WTC11 (cell line): Measurements from ENCODE around the gene KCNIP3. TPM values are rescaled to one million over a fixed set of nuclear protein-coding genes. Genes with fewer than 3 reads are reported as not detected.

Experiments
- ATAC-seq: fragments of 200-7000 bp; cut with Tn5 transposase; 2 replicates; pipeline ENCODE4 v1.10.0; 2021; ENCODE audit warnings: mild to moderate bottlenecking, moderate library complexity
- CTCF ChIA-PET: fragments of 300-600 bp; sonication (Branson Sonifier 250); formaldehyde crosslinking; loops from one replicate; lab custom pipeline; 2021; ENCODE audit warnings: antibody characterized with exemption; lab: Charles Lee
- POLR2A ChIA-PET: fragments of 350-600 bp; sonication (Branson Sonifier 250); formaldehyde crosslinking; loops from one replicate; lab custom pipeline; 2021; ENCODE audit warnings: antibody characterized with exemption; lab: Charles Lee
- DNase-seq: peaks from one replicate; pipeline ENCODE4 v3.0.0; 2021; ENCODE audit warnings: low spot score
- H3K27ac Mint-ChIP-seq: 2 replicates; pipeline ENCODE4 v1.8.0; 2021; ENCODE audit warnings: mixed read lengths
- H3K27me3 Mint-ChIP-seq: 2 replicates; pipeline ENCODE4 v1.8.0; 2021; ENCODE audit warnings: low read depth, mild to moderate bottlenecking, moderate library complexity, mixed read lengths
- H3K36me3 Mint-ChIP-seq: 2 replicates; pipeline ENCODE4 v1.8.0; 2021; ENCODE audit warnings: mixed read lengths
- H3K4me1 Mint-ChIP-seq: 2 replicates; pipeline ENCODE4 v1.8.0; 2022; ENCODE audit warnings: mixed read lengths
- H3K4me3 Mint-ChIP-seq: 2 replicates; pipeline ENCODE4 v1.8.0; 2021; ENCODE audit warnings: mild to moderate bottlenecking, moderate library complexity, mixed read lengths
- H3K9me3 Mint-ChIP-seq: 2 replicates; pipeline ENCODE4 v1.8.0; 2021; ENCODE audit warnings: mixed read lengths
- AFF4 ChIP-seq: sonication (generic); formaldehyde crosslinking; IDR thresholded peaks from 2 replicates; pipeline ENCODE4 v1.8.1; 2023; ENCODE audit warnings: mild to moderate bottlenecking, missing genetic modification reagents, borderline replicate concordance
- ATF3 ChIP-seq: sonication (generic); formaldehyde crosslinking; conservative IDR thresholded peaks from 2 replicates; pipeline ENCODE4 v1.8.1; 2022; ENCODE audit warnings: mild to moderate bottlenecking, missing genetic modification reagents
- CDX4 ChIP-seq: fragments of 250-450 bp; sonication (Bioruptor Pico); IDR thresholded peaks from 2 replicates; pipeline ENCODE4 v1.9.0; 2021; ENCODE audit warnings: moderate library complexity, mild to moderate bottlenecking, inconsistent platforms, borderline replicate concordance
- EMX1 ChIP-seq: fragments of 250-450 bp; sonication (Bioruptor Pico); IDR thresholded peaks from 2 replicates; pipeline ENCODE4 v1.8.0; 2021; ENCODE audit warnings: mild to moderate bottlenecking
- GABPB1 ChIP-seq: sonication (generic); formaldehyde crosslinking; IDR thresholded peaks from 2 replicates; pipeline ENCODE4 v1.8.1; 2023; ENCODE audit warnings: mild to moderate bottlenecking, missing genetic modification reagents
- GTF2I ChIP-seq: fragments of 250-450 bp; sonication (Bioruptor Pico); conservative IDR thresholded peaks from 2 replicates; pipeline ENCODE4 v1.4.0; 2021; ENCODE audit warnings: mild to moderate bottlenecking
- JAZF1 ChIP-seq: fragments of 250-450 bp; sonication (Bioruptor Pico); IDR thresholded peaks from 2 replicates; pipeline ENCODE4 v1.9.0; 2021; ENCODE audit warnings: moderate library complexity, mild to moderate bottlenecking, inconsistent platforms
- OVOL2 ChIP-seq: fragments of 250-450 bp; sonication (Bioruptor Pico); IDR thresholded peaks from 2 replicates; pipeline ENCODE4 v1.9.0; 2021; ENCODE audit warnings: mild to moderate bottlenecking, borderline replicate concordance
- PRDM15 ChIP-seq: sonication (generic); formaldehyde crosslinking; IDR thresholded peaks from 2 replicates; pipeline ENCODE4 v1.8.0; 2022; ENCODE audit warnings: missing genetic modification reagents
- SOX15 ChIP-seq: fragments of 250-450 bp; sonication (Bioruptor Pico); IDR thresholded peaks from 2 replicates; pipeline ENCODE4 v1.9.0; 2021; ENCODE audit warnings: mild to moderate bottlenecking
- TCF7 ChIP-seq: sonication (generic); formaldehyde crosslinking; IDR thresholded peaks from 2 replicates; pipeline ENCODE4 v1.8.0; 2022; ENCODE audit warnings: mild to moderate bottlenecking, low read depth, missing genetic modification reagents, moderate library complexity
- TP53 ChIP-seq: sonication (generic); formaldehyde crosslinking; IDR thresholded peaks from 2 replicates; pipeline ENCODE4 v1.8.1; 2023; ENCODE audit warnings: mild to moderate bottlenecking, missing genetic modification reagents
- ZBTB43 ChIP-seq: sonication (generic); formaldehyde crosslinking; IDR thresholded peaks from 2 replicates; pipeline ENCODE4 v1.8.1; 2023; ENCODE audit warnings: mild to moderate bottlenecking, missing genetic modification reagents
- total RNA-seq: library from RNA; stranded (reverse); gene quantifications from 3 replicates; pipeline ENCODE4 v1.2.3, GENCODE V29; 2021

The KCNIP3 gene
- total RNA-seq, 1 experiment from 2014 or later, result 2.1 TPM

- TF ChIP-seq ATF3 (CRISPR knock-in tag) (no peak), JAZF1 (CRISPR knock-in tag) (no peak), GABPB1 (CRISPR knock-in tag) (no peak)
Observed at GRCh38 chr2:95352310-95353054, 55.3 kb downstream of the KCNIP3 start (continued).

- H3K9me3 Mint-ChIP-seq, result peaks cover 10% of the 10 kb centered on the region; the same call in 1 of the 2 replicates
- DNase-seq, result no peak
Observed at GRCh38 chr2:95353055-95353575, 56.0 kb downstream of the KCNIP3 start.

GRCh38 chr2:95353613-95354468 is 56.7 kb downstream of the KCNIP3 start:
- no peak overlapping the region for H3K27ac Mint-ChIP-seq
- H3K4me1 Mint-ChIP-seq, result no peaks in the 10 kb centered on the region
- DNase-seq (no peak), ATAC-seq (no peak)
- ChIA-PET CTCF (interaction anchor here (0.5 to 2.6 kb wide), 3 partner anchors 9 to 35 kb away, joined by 3 to 8 read pairs (median 4); no protein-coding TSS in a partner anchor), POLR2A (no interaction called here)
- no peak for TF ChIP-seq SOX15 (CRISPR knock-in tag)
- no peak for TF ChIP-seq AFF4 (CRISPR knock-in tag)
- no peak for TF ChIP-seq OVOL2 (CRISPR knock-in tag)
- no peak for TF ChIP-seq ZBTB43 (CRISPR knock-in tag)
- TF ChIP-seq CDX4 (CRISPR knock-in tag), result no peak
- TF ChIP-seq EMX1 (CRISPR knock-in tag), result no peak
- H3K36me3 Mint-ChIP-seq, result no peaks in the 10 kb centered on the region
- peaks cover 9% of the 10 kb centered on the region; the same call in 1 of the 2 replicates for H3K27me3 Mint-ChIP-seq
- peaks cover 10% of the 10 kb centered on the region; the same call in 1 of the 2 replicates for H3K9me3 Mint-ChIP-seq
- no peak overlapping the region for H3K4me3 Mint-ChIP-seq

More at GRCh38 chr2:95353055-95353575, 56.0 kb downstream of the KCNIP3 start:
- H3K27me3 Mint-ChIP-seq, result peaks cover 16% of the 10 kb centered on the region
- ChIA-PET CTCF (interaction anchor here (0.5 to 2.6 kb wide), 3 partner anchors 12 to 121 kb away, joined by 3 to 8 read pairs (median 4); no protein-coding TSS in a partner anchor), POLR2A (no interaction called here)
- TF ChIP-seq TCF7 (CRISPR knock-in tag) (no peak), TP53 (CRISPR knock-in tag) (no peak), GTF2I (CRISPR knock-in tag) (no peak), PRDM15 (no peak)
- H3K4me3 Mint-ChIP-seq, result no peak overlapping the region
- no peaks in the 10 kb centered on the region for H3K36me3 Mint-ChIP-seq
- H3K27ac Mint-ChIP-seq, result no peak overlapping the region
- no peaks in the 10 kb centered on the region for H3K4me1 Mint-ChIP-seq
- ATAC-seq, result no peak
